Measurements from ENCODE around the gene PROM1. TPM values are rescaled to one million over a fixed set of nuclear protein-coding genes. Genes with fewer than 3 reads are reported as not detected.

The PROM1 gene
- total RNA-seq, 4 donors from 2014 or later = 3.3 to 4.6 (median 4.0) TPM

- Histone ChIP-seq H3K27me3 (peaks cover 0 to 10% (median 0%) of the 10 kb centered on the region in 4 donors), H3K36me3 (no peaks in the 10 kb centered on the region), H3K9me3 (no peaks in the 10 kb centered on the region), H3K4me3 (no peak overlapping the region), H3K27ac (replicated peaks in 1 of 4) (no peak overlapping the region), H3K4me1 (peaks cover 0 to 7% (median under 1%) of the 10 kb centered on the region in 4 donors)
- no peak for DNase-seq (ENCODE audit: extremely low spot score)
- TF ChIP-seq POLR2AphosphoS5 (IDR thresholded peaks at IDR 0.05) (no peak), POLR2A (IDR thresholded peaks at IDR 0.05; ENCODE audit: low read depth) (no peak), EP300 (IDR thresholded peaks at IDR 0.05) (no peak)
- TF ChIP-seq, protein P1, sequence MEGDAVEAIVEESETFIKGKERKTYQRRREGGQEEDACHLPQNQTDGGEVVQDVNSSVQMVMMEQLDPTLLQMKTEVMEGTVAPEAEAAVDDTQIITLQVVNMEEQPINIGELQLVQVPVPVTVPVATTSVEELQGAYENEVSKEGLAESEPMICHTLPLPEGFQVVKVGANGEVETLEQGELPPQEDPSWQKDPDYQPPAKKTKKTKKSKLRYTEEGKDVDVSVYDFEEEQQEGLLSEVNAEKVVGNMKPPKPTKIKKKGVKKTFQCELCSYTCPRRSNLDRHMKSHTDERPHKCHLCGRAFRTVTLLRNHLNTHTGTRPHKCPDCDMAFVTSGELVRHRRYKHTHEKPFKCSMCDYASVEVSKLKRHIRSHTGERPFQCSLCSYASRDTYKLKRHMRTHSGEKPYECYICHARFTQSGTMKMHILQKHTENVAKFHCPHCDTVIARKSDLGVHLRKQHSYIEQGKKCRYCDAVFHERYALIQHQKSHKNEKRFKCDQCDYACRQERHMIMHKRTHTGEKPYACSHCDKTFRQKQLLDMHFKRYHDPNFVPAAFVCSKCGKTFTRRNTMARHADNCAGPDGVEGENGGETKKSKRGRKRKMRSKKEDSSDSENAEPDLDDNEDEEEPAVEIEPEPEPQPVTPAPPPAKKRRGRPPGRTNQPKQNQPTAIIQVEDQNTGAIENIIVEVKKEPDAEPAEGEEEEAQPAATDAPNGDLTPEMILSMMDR (IDR thresholded peaks at IDR 0.05) = no peak
- 92% methylated on average over 2 of the region's 2 CpGs for WGBS
- intact Hi-C loops (cut with DNase I) = no loop called here
Observed at GRCh38 chr4:16051132-16051531, 32.7 kb downstream of the PROM1 start.

DNA sequence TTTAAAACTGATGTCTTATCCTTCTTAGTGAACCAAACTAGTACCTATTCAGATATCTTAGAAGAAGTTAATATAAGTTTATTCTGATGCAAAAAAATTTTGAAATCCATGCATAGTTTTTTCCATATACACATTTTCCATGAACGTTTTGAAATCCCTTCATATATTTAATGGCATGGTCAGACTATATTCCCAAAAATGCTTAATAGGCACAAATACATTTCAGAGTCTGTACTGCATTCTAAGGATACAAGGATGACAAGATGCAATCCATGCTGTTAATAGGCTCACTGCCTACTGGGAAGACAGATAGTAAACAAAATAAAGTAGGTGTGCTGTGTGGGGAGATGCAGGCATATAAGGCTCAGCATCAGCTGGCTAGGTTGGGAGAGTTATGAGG, 33.2 kb downstream of the PROM1 start:
- Histone ChIP-seq H3K27ac (replicated peaks in 1 of 4) (no peak overlapping the region), H3K4me3 (no peak overlapping the region), H3K27me3 (peaks cover 0 to 10% (median 0%) of the 10 kb centered on the region in 4 donors), H3K4me1 (peaks cover 0 to 2% (median 0%) of the 10 kb centered on the region in 4 donors), H3K36me3 (no peaks in the 10 kb centered on the region), H3K9me3 (no peaks in the 10 kb centered on the region)
- 62% methylated on average over 1 of the region's 1 CpG for WGBS
- intact Hi-C loops (cut with DNase I) = no loop called here
- DNase-seq (ENCODE audit: extremely low spot score) = no peak
- TF ChIP-seq POLR2A (IDR thresholded peaks at IDR 0.05; ENCODE audit: low read depth) = no peak

GRCh38 chr4:16048619-16049419, 35.0 kb downstream of the PROM1 start:
- Histone ChIP-seq H3K4me3 (no peak overlapping the region), H3K27ac (replicated peaks in 1 of 4) (no peak overlapping the region), H3K4me1 (no peaks in the 10 kb centered on the region), H3K27me3 (peaks cover 0 to 10% (median 0%) of the 10 kb centered on the region in 4 donors), H3K36me3 (no peaks in the 10 kb centered on the region), H3K9me3 (no peaks in the 10 kb centered on the region)
- WGBS = 72% methylated on average over 15 of the region's 15 CpGs
- no peak for DNase-seq (ENCODE audit: extremely low spot score)
- TF ChIP-seq POLR2A (IDR thresholded peaks at IDR 0.05; ENCODE audit: low read depth) (no peak), EP300 (IDR thresholded peaks at IDR 0.05) (no peak), POLR2AphosphoS5 (IDR thresholded peaks at IDR 0.05) (no peak)
- TF ChIP-seq, protein P1 (IDR thresholded peaks at IDR 0.05) = no peak
- intact Hi-C loops (cut with DNase I) = no loop called here

DNA sequence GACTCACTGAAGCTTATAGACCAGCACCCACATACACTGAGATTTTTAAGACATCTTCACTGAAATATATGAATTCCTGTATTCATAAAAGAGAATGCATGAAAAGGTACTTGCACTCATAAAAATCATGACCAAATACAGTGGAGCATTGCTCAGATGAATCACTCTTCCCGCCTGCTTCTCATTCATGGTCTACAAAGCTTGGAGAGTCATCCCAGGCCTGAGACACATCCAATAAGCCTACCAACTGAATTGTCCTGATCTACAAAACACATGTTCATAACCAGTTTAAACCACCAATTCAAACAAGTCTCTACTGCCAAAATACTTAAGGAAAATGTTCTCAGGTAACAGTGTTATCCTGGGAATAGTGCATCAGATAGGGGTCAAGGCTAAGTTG, 38.1 kb downstream of the PROM1 start:
- no peak overlapping the region for H3K27ac ChIP-seq (replicated peaks in 1 of 4)
- WGBS = 94% methylated on average over 1 of the region's 1 CpG
- TF ChIP-seq POLR2AphosphoS5 (IDR thresholded peaks at IDR 0.05) = no peak
- no peak for TF ChIP-seq EP300 (IDR thresholded peaks at IDR 0.05)
- no peak for TF ChIP-seq POLR2A (IDR thresholded peaks at IDR 0.05; ENCODE audit: low read depth)
- TF ChIP-seq, protein P1 (IDR thresholded peaks at IDR 0.05) = no peak
- H3K4me1 ChIP-seq = no peaks in the 10 kb centered on the region
- DNase-seq (ENCODE audit: extremely low spot score) = no peak
- H3K36me3 ChIP-seq = no peaks in the 10 kb centered on the region
- H3K27me3 ChIP-seq = peaks cover 0 to 10% (median 0%) of the 10 kb centered on the region in 4 donors
- intact Hi-C loops (cut with DNase I) = no loop called here
- no peaks in the 10 kb centered on the region for H3K9me3 ChIP-seq
- H3K4me3 ChIP-seq = no peak overlapping the region

- no peaks in the 10 kb centered on the region for H3K4me1 ChIP-seq
- no peak for TF ChIP-seq POLR2A (IDR thresholded peaks at IDR 0.05; ENCODE audit: low read depth)
- no peak for TF ChIP-seq POLR2AphosphoS5 (IDR thresholded peaks at IDR 0.05)
- no peak for TF ChIP-seq EP300 (IDR thresholded peaks at IDR 0.05)
- TF ChIP-seq, protein P1 (IDR thresholded peaks at IDR 0.05) = no peak
- H3K27me3 ChIP-seq = peaks cover 0 to 5% (median 0%) of the 10 kb centered on the region in 4 donors
- no peaks in the 10 kb centered on the region for H3K36me3 ChIP-seq
- no peak overlapping the region for H3K4me3 ChIP-seq
- H3K9me3 ChIP-seq = no peaks in the 10 kb centered on the region
- H3K27ac ChIP-seq (replicated peaks in 1 of 4) = no peak overlapping the region
- 70% methylated on average over 10 of the region's 11 CpGs for WGBS
- intact Hi-C loops (cut with DNase I) = no loop called here
- DNase-seq (ENCODE audit: extremely low spot score) = no peak
Observed at GRCh38 chr4:16043642-16044498, 40.0 kb downstream of the PROM1 start.
